ENCODE data around the gene TBCK.

GRCh38 chr4:106338671-106339070 is 22.7 kb upstream of the TBCK start:
- TF ChIP-seq CTCF (IDR thresholded peaks at IDR 0.05; ENCODE audit: low read length) (no peak), EZH2 (IDR thresholded peaks at IDR 0.05; ENCODE audit: borderline replicate concordance, low read length) (no peak)
